AG10803 (cell line): Measurements from ENCODE around the gene COL4A1.

Source experiments
- DNase-seq: peaks from one replicate; pipeline ENCODE4 v3.0.0; 2010; ENCODE audit warnings: low read depth
- H3K4me3 ChIP-seq: 2 replicates; pipeline ENCODE4 v1.5.1; 2011; ENCODE audit warnings: mild to moderate bottlenecking, low read length, control low read depth
- CTCF ChIP-seq: conservative IDR thresholded peaks from 2 replicates; pipeline ENCODE4 v1.5.1; 2011; ENCODE audit warnings: mild to moderate bottlenecking, low read length, control low read depth, inconsistent platforms

COL4A1 gene

GRCh38 chr13:110330491-110331011 is 23.6 kb upstream of the COL4A1 start:
- no peak overlapping the region for H3K4me3 ChIP-seq
- TF ChIP-seq CTCF, result no peak
- DNase-seq, result peak; percentile 81

- no peak for DNase-seq
- TF ChIP-seq CTCF, result no peak
- H3K4me3 ChIP-seq, result no peak overlapping the region
These were observed 23.0 kb upstream of the COL4A1 start for GRCh38 chr13:110329798-110330461.

GRCh38 chr13:110329258-110329657 is 22.3 kb upstream of the COL4A1 start:
- H3K4me3 ChIP-seq, result no peak overlapping the region
- no peak for DNase-seq
- TF ChIP-seq CTCF, result no peak

- no peak overlapping the region for H3K4me3 ChIP-seq
- DNase-seq, result no peak
- no peak for TF ChIP-seq CTCF
These were observed 21.6 kb upstream of the COL4A1 start for GRCh38 chr13:110328573-110328972.

- DNase-seq, result peak; percentile 55
- no peak for TF ChIP-seq CTCF
These were observed 20.2 kb upstream of the COL4A1 start for GRCh38 chr13:110327051-110327721.

GRCh38 chr13:110326263-110326904 is 19.4 kb upstream of the COL4A1 start:
- TF ChIP-seq CTCF, result no peak
- no peak for DNase-seq
- no peak overlapping the region for H3K4me3 ChIP-seq

More at GRCh38 chr13:110327051-110327721, 20.2 kb upstream of the COL4A1 start:
- no peak overlapping the region for H3K4me3 ChIP-seq
